Tongue (tissue), 2 donors: Measurements from ENCODE around the gene PJVK. TPM values are rescaled to one million over a fixed set of nuclear protein-coding genes. Genes with fewer than 3 reads are reported as not detected.

ENCODE experiments used
- DNase-seq: peaks from one replicate; pipeline ENCODE4 v3.0.0-alpha.2; 2015
- total RNA-seq: library from RNA; depleted of rRNA; stranded (reverse); fragments of >200 nt; gene quantifications from one replicate; pipeline ENCODE4 v1.2.3, GENCODE V29; 2014

Gene PJVK
- total RNA-seq, 1 donor from 2014 or later, result 2.8 TPM

GRCh38 chr2:178482437-178482836 lies 31.3 kb downstream of the PJVK start:
- no peak for DNase-seq

- DNase-seq, result peak; percentile 22
Measured at GRCh38 chr2:178484245-178485041, 33.3 kb downstream of the PJVK start.

GRCh38 chr2:178485356-178485755 lies 34.2 kb downstream of the PJVK start:
- DNase-seq, result no peak

GRCh38 chr2:178491612-178492011 lies 40.4 kb downstream of the PJVK start:
- no peak for DNase-seq

- DNase-seq, result no peak
Measured at GRCh38 chr2:178496049-178496448, 44.9 kb downstream of the PJVK start.

- no peak for DNase-seq
Measured at GRCh38 chr2:178498137-178498536, 47.0 kb downstream of the PJVK start.

- DNase-seq, result no peak
Measured at GRCh38 chr2:178499640-178500039, 48.5 kb downstream of the PJVK start.

- no peak for DNase-seq
Measured at GRCh38 chr2:178502751-178503150, 51.6 kb downstream of the PJVK start.

- no peak for DNase-seq
Measured at GRCh38 chr2:178506101-178506500, 54.9 kb downstream of the PJVK start.

- DNase-seq, result no peak
Measured at GRCh38 chr2:178506524-178506923, 55.3 kb downstream of the PJVK start.

- DNase-seq, result no peak
Measured at GRCh38 chr2:178506949-178507348, 55.8 kb downstream of the PJVK start.

- DNase-seq, result no peak
Measured at GRCh38 chr2:178508646-178509045, 57.5 kb downstream of the PJVK start.

GRCh38 chr2:178510384-178510783 lies 59.2 kb downstream of the PJVK start:
- DNase-seq, result no peak

Other genes starting within 250 kb of the PJVK start
- 59.8 TPM for gene PRKRA, start 203 bp upstream of the PJVK start, total RNA-seq
- gene FKBP7, start 27.2 kb downstream of the PJVK start, total RNA-seq, result 49.1 TPM
- 10.3 TPM for gene PLEKHA3, start 29.1 kb downstream of the PJVK start, total RNA-seq